ENCODE measurements around the gene PCDHGC5.

The PCDHGC5 gene

GRCh38 chr5:141524604-141525597 is 36.0 kb downstream of the PCDHGC5 start:
- no peak overlapping the region for H3K4me3 ChIP-seq (ENCODE audit: low read depth, low read length)
- DNase-seq (ENCODE audit: low read depth) = peak; percentile 89

GRCh38 chr5:141525653-141526052 is 36.8 kb downstream of the PCDHGC5 start:
- no peak for DNase-seq (ENCODE audit: low read depth)
- no peak overlapping the region for H3K4me3 ChIP-seq (ENCODE audit: low read depth, low read length)

DNA sequence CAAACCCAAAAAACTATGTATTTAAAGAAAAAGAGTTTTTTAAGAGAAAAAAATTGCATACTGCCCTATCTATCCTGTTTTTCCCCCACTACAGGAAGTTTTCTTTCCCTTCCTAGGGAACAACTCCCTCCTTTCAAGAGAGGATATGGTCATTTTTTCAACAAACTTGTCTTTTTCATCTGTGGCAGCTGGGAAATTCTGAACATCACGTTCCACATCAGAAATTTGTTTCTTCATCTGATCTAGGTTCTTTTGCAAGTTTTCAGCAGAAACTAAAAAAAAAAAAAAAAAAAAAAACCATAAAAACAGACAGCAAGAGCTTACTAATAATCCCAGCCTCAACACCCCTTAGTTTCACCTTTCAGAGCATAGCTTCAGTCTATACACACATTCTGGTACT is 38.5 kb downstream of the PCDHGC5 start:
- H3K4me3 ChIP-seq (ENCODE audit: low read depth, low read length) = no peak overlapping the region
- DNase-seq (ENCODE audit: low read depth) = no peak

DNA sequence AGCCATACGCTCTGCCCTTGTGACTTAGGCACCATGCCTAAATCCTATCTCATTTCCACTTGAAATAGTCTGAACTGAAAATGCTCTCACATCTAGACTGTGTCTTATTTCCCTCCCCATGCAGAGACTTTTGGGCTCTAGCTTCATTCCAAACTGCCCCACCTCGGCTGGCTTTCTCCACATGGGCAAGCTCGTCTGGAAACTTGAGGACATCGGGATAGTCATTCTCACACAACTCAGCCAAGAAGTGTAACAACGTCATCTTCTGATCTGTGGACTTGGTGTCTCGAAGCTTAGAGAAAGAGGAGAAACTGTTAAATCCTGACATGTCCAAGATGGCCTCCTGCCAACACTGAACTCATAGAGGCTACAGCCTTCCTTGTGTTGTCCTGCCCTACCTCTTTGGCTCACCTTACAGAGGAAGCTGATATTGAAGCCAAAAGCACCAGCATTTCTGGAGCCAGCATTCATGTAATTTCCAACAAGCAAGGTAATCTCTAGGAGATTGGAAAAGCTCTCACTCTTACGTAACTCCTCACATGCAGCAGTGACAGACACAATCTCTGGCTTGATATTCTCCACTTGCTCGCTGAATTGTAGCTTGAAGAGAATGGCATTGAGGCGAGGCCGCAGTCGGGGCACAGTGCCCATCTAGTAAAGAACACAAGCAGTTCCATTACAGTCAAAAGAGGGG is 39.6 kb downstream of the PCDHGC5 start:
- H3K4me3 ChIP-seq (ENCODE audit: low read depth, low read length) = no peak overlapping the region
- no peak for DNase-seq (ENCODE audit: low read depth)

DNA sequence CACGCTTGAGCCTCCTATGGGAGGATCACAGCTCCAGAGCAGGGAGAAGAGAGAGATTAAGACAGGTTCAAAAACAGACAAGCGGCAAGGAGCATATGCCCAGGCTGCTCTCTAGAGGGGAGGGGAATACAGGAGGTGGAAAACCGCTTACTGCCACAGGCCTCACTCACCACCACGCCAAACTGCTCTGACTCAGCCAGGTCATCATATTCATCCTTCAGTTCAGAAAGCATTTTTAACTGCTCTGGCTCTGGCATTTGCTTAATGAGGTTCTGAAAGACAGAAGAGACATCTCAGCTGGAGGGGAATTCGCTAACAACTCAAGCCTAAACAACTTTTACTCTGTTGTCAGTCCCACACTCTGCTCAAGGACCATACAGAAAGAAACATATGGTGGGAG is 40.1 kb downstream of the PCDHGC5 start:
- no peak overlapping the region for H3K4me3 ChIP-seq (ENCODE audit: low read depth, low read length)
- peak; percentile 73 for DNase-seq (ENCODE audit: low read depth)

GRCh38 chr5:141529873-141530272 is 41.0 kb downstream of the PCDHGC5 start:
- DNase-seq (ENCODE audit: low read depth) = no peak
- H3K4me3 ChIP-seq (ENCODE audit: low read depth, low read length) = no peak overlapping the region

DNA sequence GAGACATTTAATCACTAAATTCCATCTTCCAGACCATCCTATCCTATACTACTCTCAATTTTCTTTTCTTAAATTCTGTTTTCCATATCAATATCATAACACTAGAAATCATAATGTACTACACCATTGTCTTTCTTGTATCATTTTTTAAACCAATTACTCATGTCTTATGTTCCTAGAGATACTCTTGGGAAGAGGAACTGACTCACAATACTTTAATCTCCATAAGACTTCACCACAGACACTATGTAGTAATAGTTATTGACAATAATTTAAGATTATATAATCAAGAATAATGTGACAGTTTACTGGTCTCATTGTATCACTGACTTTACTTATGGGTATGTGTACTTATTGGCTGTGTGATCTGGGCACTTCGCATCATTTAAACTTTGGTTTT is 43.8 kb downstream of the PCDHGC5 start:
- no peak for DNase-seq (ENCODE audit: low read depth)
- H3K4me3 ChIP-seq (ENCODE audit: low read depth, low read length) = no peak overlapping the region

GRCh38 chr5:141533897-141534296 is 45.0 kb downstream of the PCDHGC5 start:
- DNase-seq (ENCODE audit: low read depth) = no peak

DNA sequence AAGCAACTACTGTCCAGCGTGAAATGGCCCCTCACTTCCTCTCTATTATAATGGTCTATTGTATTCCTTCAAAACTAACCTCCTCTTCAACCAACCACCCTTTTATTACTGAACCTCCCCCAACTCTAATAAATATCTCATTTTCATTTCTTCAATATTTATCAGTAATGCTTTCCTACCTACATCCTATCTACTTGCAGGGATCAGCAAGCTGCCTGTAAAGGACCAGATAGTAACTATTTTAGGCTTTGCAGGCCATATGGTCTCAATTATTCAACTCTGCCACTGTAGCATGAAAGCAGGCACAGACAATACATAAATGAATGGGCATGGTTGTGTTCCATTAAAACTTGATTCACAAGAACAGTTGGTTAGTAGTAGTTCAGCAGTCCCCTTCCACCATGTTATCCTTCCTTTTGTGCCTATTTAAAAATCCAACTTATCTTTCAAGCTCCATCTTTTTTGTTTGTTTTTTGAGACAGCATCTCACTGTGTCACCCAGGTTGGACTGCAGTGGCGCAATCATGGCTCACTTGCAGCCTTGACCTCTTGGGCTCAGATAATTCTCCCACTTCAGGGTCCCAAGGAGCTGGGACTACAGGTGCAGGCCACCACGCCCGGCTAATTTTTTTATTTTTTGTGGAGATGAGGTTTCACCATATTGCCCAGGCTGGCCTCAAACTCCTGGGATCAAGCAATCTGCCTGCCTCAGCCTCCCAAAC is 45.8 kb downstream of the PCDHGC5 start:
- no peak overlapping the region for H3K4me3 ChIP-seq (ENCODE audit: low read depth, low read length)
- DNase-seq (ENCODE audit: low read depth) = no peak

More at GRCh38 chr5:141533897-141534296, 45.0 kb downstream of the PCDHGC5 start:
- no peak overlapping the region for H3K4me3 ChIP-seq (ENCODE audit: low read depth, low read length)
